ENCODE results near the gene FOCAD. TPM values are rescaled to one million over a fixed set of nuclear protein-coding genes. Genes with fewer than 3 reads are reported as not detected.

The FOCAD gene
- total RNA-seq, 2 donors from 2014 or later = 21.5 to 85.7 TPM

DNA sequence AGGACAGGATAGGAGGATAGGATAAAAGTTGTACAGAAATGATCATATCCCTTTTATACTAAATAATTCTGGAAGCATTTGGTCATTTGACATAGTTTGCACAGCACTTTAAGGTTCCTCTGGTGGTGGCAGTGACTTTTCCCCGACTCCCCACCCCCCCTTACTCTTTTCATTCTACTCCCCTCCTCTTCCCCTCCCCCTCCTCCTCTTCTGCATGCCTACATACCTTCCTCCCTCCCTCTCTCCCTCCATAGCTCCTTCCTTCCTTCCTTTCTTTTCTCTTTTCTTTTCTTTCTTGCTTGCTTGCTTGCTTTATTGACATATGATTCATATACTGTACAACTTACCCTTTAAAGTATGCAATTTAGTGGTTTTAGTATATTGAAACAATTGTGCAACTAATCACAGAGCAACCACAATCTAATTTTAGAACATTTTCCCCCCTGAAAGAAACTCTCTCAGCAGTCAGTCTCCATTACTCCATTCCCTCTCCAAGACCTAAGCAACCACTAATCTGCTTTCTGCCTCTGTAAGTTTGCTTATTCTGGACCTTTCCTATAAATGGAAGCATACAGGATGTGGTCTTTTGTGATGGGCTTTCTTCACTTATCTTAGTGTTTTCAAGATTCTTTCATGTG is 188.4 kb downstream of the FOCAD start:
- intact Hi-C loops (cut with DNase I) = no loop called here
- no peak for ATAC-seq
- Histone ChIP-seq H3K27me3 (no peaks in the 10 kb centered on the region), H3K9me3 (no peaks in the 10 kb centered on the region), H3K4me3 (no peak overlapping the region), H3K4me1 (no peaks in the 10 kb centered on the region), H3K36me3 (replicated peaks in 1 of 2; ENCODE audit: insufficient read depth in 1 of 2, low read depth in 2 of 2) (no peaks in the 10 kb centered on the region), H3K27ac (no peak overlapping the region)
- WGBS, 2 donors = 54 to 74% methylated on average over 1 of the region's 1 CpG
- DNase-seq = no peak
- TF ChIP-seq, protein P1, sequence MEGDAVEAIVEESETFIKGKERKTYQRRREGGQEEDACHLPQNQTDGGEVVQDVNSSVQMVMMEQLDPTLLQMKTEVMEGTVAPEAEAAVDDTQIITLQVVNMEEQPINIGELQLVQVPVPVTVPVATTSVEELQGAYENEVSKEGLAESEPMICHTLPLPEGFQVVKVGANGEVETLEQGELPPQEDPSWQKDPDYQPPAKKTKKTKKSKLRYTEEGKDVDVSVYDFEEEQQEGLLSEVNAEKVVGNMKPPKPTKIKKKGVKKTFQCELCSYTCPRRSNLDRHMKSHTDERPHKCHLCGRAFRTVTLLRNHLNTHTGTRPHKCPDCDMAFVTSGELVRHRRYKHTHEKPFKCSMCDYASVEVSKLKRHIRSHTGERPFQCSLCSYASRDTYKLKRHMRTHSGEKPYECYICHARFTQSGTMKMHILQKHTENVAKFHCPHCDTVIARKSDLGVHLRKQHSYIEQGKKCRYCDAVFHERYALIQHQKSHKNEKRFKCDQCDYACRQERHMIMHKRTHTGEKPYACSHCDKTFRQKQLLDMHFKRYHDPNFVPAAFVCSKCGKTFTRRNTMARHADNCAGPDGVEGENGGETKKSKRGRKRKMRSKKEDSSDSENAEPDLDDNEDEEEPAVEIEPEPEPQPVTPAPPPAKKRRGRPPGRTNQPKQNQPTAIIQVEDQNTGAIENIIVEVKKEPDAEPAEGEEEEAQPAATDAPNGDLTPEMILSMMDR (IDR thresholded peaks at IDR 0.05) = no peak
- no peak for TF ChIP-seq POLR2A (IDR thresholded peaks at IDR 0.05)

DNA sequence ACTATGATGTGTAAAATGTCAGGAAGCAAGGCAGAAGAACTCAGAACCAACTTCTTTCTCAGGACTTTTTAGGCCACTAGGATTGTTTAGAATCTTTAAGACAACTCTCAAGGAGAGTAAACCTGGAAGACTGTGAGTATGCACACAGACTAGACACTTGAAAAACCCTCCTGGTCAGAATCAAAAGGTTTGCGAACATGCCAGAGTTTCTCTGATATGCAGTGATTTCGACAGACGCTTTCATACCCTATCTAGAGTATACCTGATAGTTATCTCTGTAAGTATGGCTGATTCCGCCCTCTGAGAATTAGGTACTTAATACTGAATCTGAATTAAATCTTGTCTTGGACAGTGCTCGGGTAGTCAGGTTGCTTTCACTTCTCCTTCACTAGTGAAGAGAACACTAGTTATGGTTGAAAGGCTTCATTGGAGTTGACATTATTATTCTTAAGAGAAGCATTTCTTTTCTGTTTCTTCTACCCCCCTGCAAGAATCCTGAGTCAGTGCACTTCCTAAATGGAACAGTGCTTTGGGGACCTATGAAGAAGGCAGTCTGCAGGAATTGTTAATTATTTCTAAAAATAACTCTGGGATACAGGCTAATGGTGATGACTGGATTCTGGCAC is 189.3 kb downstream of the FOCAD start:
- no peak for ATAC-seq
- TF ChIP-seq, protein P1 (IDR thresholded peaks at IDR 0.05) = no peak
- TF ChIP-seq POLR2A (IDR thresholded peaks at IDR 0.05) = no peak
- Histone ChIP-seq H3K9me3 (no peaks in the 10 kb centered on the region), H3K27ac (no peak overlapping the region), H3K27me3 (no peaks in the 10 kb centered on the region), H3K4me1 (no peaks in the 10 kb centered on the region), H3K4me3 (no peak overlapping the region), H3K36me3 (replicated peaks in 1 of 2; ENCODE audit: insufficient read depth in 1 of 2, low read depth in 2 of 2) (no peaks in the 10 kb centered on the region)
- DNase-seq = no peak
- 85 to 86% methylated on average over 5 of the region's 5 CpGs for WGBS, 2 donors
- intact Hi-C loops (cut with DNase I) = no loop called here

DNA sequence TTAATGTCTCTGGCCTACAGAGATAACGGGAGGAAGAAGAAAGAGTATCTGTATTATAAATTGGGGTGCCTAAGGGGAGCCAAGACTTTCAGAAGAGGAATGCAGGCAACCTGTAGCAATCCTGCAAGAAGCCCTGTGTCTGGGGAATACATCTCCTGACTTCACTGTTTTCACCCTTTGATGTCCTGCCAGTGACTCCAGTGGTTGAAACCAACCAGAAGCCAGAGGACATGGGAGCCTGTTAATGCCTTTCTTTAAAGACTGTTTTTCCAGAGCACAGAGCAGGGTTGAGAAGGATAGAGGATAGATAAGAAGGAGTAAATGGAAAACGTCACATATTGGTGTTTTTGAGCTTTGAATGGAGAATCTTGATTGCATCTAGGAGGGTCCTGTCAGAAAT is 196.2 kb downstream of the FOCAD start:
- Histone ChIP-seq H3K4me1 (no peaks in the 10 kb centered on the region), H3K27me3 (no peaks in the 10 kb centered on the region), H3K36me3 (replicated peaks in 1 of 2; ENCODE audit: insufficient read depth in 1 of 2, low read depth in 2 of 2) (no peaks in the 10 kb centered on the region), H3K9me3 (no peaks in the 10 kb centered on the region), H3K4me3 (no peak overlapping the region), H3K27ac (no peak overlapping the region)
- ATAC-seq (no peak), DNase-seq (no peak)
- WGBS, 2 donors = 82 to 94% methylated on average over 2 of the region's 2 CpGs
- TF ChIP-seq POLR2A (IDR thresholded peaks at IDR 0.05) = no peak
- TF ChIP-seq, protein P1 (IDR thresholded peaks at IDR 0.05) = no peak
- intact Hi-C loops (cut with DNase I) = no loop called here

- H3K9me3 ChIP-seq = no peaks in the 10 kb centered on the region
- DNase-seq (no peak), ATAC-seq (no peak)
- H3K27ac ChIP-seq = no peak overlapping the region
- WGBS, 2 donors = 95 to 98% methylated on average over 2 of the region's 2 CpGs
- H3K4me3 ChIP-seq = no peak overlapping the region
- no peak for TF ChIP-seq POLR2A (IDR thresholded peaks at IDR 0.05)
- TF ChIP-seq, protein P1 (IDR thresholded peaks at IDR 0.05) = no peak
- H3K36me3 ChIP-seq (replicated peaks in 1 of 2; ENCODE audit: insufficient read depth in 1 of 2, low read depth in 2 of 2) = no peaks in the 10 kb centered on the region
- intact Hi-C loops (cut with DNase I) = no loop called here
- H3K4me1 ChIP-seq = no peaks in the 10 kb centered on the region
- no peaks in the 10 kb centered on the region for H3K27me3 ChIP-seq
Measured at GRCh38 chr9:20880675-20881074, 196.6 kb downstream of the FOCAD start.

Measured in body of pancreas (tissue), 4 donors.